HG03196 (cell line): ENCODE measurements around the gene ARL15.
"Not testable (repeated sequence)": the region's sequence is repeated elsewhere in the genome, so short reads cannot be mapped to it uniquely, and the experiment has no call there.

Experiments used
- ATAC-seq: cut with Tn5 transposase; IDR thresholded peaks from one replicate; pipeline ENCODE4 v1.9.1; 2021; ENCODE audit not compliant: unreplicated experiment

The ARL15 gene

GRCh38 chr5:54049144-54049543 is 261.2 kb downstream of the ARL15 start:
- no peak for ATAC-seq

- no peak for ATAC-seq
Observed at GRCh38 chr5:54045077-54045792, 265.1 kb downstream of the ARL15 start.

GRCh38 chr5:54044276-54044675 is 266.1 kb downstream of the ARL15 start:
- ATAC-seq = not testable (repeated sequence)

- ATAC-seq = no peak
Observed at GRCh38 chr5:54040804-54041203, 269.6 kb downstream of the ARL15 start.

- ATAC-seq = no peak
Observed at GRCh38 chr5:54040018-54040417, 270.4 kb downstream of the ARL15 start.

GRCh38 chr5:54037205-54037604 is 273.2 kb downstream of the ARL15 start:
- no peak for ATAC-seq

- ATAC-seq = no peak
Observed at GRCh38 chr5:54030981-54031380, 279.4 kb downstream of the ARL15 start.

GRCh38 chr5:54024466-54024865 is 285.9 kb downstream of the ARL15 start:
- ATAC-seq = no peak

GRCh38 chr5:54022223-54022622 is 288.1 kb downstream of the ARL15 start:
- no peak for ATAC-seq

GRCh38 chr5:54021431-54022164 is 288.8 kb downstream of the ARL15 start:
- ATAC-seq = no peak

GRCh38 chr5:54018438-54018837 is 291.9 kb downstream of the ARL15 start:
- ATAC-seq = no peak

- ATAC-seq = no peak
Observed at GRCh38 chr5:54017580-54017979, 292.8 kb downstream of the ARL15 start.

GRCh38 chr5:54013556-54014194 is 296.7 kb downstream of the ARL15 start:
- no peak for ATAC-seq

GRCh38 chr5:54009828-54010227 is 300.5 kb downstream of the ARL15 start:
- no peak for ATAC-seq

- no peak for ATAC-seq
Observed at GRCh38 chr5:54009357-54009756, 301.0 kb downstream of the ARL15 start.

- no peak for ATAC-seq
Observed at GRCh38 chr5:54007827-54008777, 302.3 kb downstream of the ARL15 start.

- no peak for ATAC-seq
Observed at GRCh38 chr5:54004697-54005096, 305.7 kb downstream of the ARL15 start.

GRCh38 chr5:54002779-54003178 is 307.6 kb downstream of the ARL15 start:
- ATAC-seq = no peak

- ATAC-seq = no peak
Observed at GRCh38 chr5:54001976-54002775, 308.2 kb downstream of the ARL15 start.

GRCh38 chr5:54000011-54000410 is 310.4 kb downstream of the ARL15 start:
- ATAC-seq = no peak
